Peyer's patch (tissue), 4 donors: ENCODE data around the gene FMN1.

Experiments
- CTCF ChIP-seq, 6 experiments: fragments of 450-650 bp in 4 of 6; fragments of 200-600 bp in 2 of 6; sonication (generic) in 1 of 6; IDR thresholded peaks; one replicate each; pipeline ENCODE4 v1.5.1; 2017 to 2019; ENCODE audit warnings: antibody characterized with exemption in 6 of 6, mild to moderate bottlenecking in 3 of 6, moderate library complexity in 1 of 6
- POLR2A ChIP-seq, 2 donors: fragments of 450-650 bp; IDR thresholded peaks; one replicate each; pipeline ENCODE4 v1.5.1; 2017; ENCODE audit warnings: antibody characterized with exemption in 2 of 2, mild to moderate bottlenecking in 2 of 2, moderate library complexity in 2 of 2

- TF ChIP-seq POLR2A (IDR thresholded peaks at IDR 0.05): no peak
- no peak for TF ChIP-seq CTCF (IDR thresholded peaks at IDR 0.05)
Observed at GRCh38 chr15:33078607-33079006, 115.9 kb downstream of the FMN1 start.
